Measurements from ENCODE around the gene RTKN2. TPM values are rescaled to one million over a fixed set of nuclear protein-coding genes. Genes with fewer than 3 reads are reported as not detected.

Gene RTKN2
- polyA plus RNA-seq, 3 donors: 0.07 to 0.08 TPM; not detected in 1

DNA sequence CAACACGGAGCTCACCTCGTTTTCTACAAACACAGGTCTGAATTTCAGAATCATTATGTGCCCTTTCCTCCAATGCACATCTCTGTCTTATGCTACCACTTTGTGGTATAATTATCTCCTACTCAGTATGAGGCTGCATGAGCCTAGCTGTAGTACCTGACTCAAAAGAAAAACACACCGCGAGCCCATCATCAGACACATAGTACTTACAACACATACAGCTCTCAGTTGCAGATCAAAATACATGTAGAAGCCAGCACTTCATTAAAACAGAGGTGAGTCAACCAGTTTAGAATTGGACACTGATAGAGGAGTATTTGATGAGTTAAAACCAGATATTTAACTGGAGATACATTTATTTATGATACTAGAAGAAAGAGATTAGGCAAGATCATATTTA is 1.4 kb upstream of the RTKN2 start:
- Histone ChIP-seq H3K79me2 (ENCODE audit: insufficient read depth, low read length) (no peaks in the 10 kb centered on the region), H3K27me3 (ENCODE audit: control insufficient read depth in 2 of 2, insufficient read depth in 2 of 2, low read length in 2 of 2) (peaks cover 8 to 37% of the 10 kb centered on the region in 2 donors), H3K4me3 (replicated peaks in 1 of 3; ENCODE audit: low read depth in 2 of 3, low read length in 3 of 3) (no peak overlapping the region), H2AFZ (ENCODE audit: insufficient read depth, low read depth, low read length, poor library complexity, severe bottlenecking) (no peak overlapping the region), H3K36me3 (replicated peaks in 1 of 2; ENCODE audit: control insufficient read depth in 1 of 2, insufficient read depth in 2 of 2, low read length in 2 of 2) (no peaks in the 10 kb centered on the region), H3K9me3 (replicated peaks in 1 of 2; ENCODE audit: control insufficient read depth in 1 of 2, insufficient read depth in 1 of 2, low read length in 2 of 2) (no peaks in the 10 kb centered on the region), H4K20me1 (ENCODE audit: insufficient read depth, low read length) (no peaks in the 10 kb centered on the region), H3K27ac (ENCODE audit: low read depth in 1 of 2, low read length in 2 of 2) (no peak overlapping the region), H3K4me2 (replicated peaks; ENCODE audit: extremely low read depth, low read length, poor library complexity, severe bottlenecking) (no peak overlapping the region), H3K9ac (ENCODE audit: insufficient read depth, low read length, poor library complexity, severe bottlenecking) (no peak overlapping the region), H3K4me1 (ENCODE audit: control insufficient read depth in 1 of 2, insufficient read depth in 2 of 2, low read length in 2 of 2) (peaks cover 13 to 18% of the 10 kb centered on the region in 2 donors)
- Mint-ChIP-seq H3K27ac (no peak overlapping the region), H3K27me3 (ENCODE audit: low read depth in 3 of 3) (peaks cover 14 to 29% (median 18%) of the 10 kb centered on the region in 3 donors), H3K4me3 (peak overlapping the region in 1 of 2 donors; percentile 14), H3K4me1 (peaks cover 17% of the 10 kb centered on the region), H3K9me3 (peaks cover 0 to 3% (median 0%) of the 10 kb centered on the region in 7 donors), H3K36me3 (peaks cover 0 to 1% of the 10 kb centered on the region in 2 donors)
- intact Hi-C loops (cut with micrococcal nuclease): no loop called here
- TF ChIP-seq, protein P1, sequence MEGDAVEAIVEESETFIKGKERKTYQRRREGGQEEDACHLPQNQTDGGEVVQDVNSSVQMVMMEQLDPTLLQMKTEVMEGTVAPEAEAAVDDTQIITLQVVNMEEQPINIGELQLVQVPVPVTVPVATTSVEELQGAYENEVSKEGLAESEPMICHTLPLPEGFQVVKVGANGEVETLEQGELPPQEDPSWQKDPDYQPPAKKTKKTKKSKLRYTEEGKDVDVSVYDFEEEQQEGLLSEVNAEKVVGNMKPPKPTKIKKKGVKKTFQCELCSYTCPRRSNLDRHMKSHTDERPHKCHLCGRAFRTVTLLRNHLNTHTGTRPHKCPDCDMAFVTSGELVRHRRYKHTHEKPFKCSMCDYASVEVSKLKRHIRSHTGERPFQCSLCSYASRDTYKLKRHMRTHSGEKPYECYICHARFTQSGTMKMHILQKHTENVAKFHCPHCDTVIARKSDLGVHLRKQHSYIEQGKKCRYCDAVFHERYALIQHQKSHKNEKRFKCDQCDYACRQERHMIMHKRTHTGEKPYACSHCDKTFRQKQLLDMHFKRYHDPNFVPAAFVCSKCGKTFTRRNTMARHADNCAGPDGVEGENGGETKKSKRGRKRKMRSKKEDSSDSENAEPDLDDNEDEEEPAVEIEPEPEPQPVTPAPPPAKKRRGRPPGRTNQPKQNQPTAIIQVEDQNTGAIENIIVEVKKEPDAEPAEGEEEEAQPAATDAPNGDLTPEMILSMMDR (IDR thresholded peaks at IDR 0.05): no peak
- DNase-seq: no peak
- 100% methylated on average over 2 of the region's 4 CpGs for WGBS (ENCODE audit: insufficient coverage)

DNA sequence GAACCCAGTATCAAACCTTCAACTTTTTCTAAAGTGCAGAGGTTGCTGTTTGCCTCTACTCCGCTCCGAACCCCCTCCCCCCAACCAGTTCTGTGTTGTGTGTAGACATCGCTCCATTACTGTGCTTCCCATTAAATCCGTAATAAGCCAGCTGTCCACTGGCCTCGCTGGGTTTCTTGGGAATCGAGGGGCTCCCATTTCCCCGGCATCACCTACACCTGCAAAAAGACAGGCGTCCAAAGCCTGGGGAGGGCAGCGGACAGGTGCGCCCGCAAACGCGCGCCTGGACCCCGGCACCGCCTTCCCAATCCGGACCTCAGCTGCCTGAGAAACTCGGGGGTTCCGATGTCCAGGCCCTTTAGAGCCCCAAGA is 631 bp downstream of the RTKN2 start:
- H3K27me3 Mint-ChIP-seq (ENCODE audit: low read depth in 3 of 3): peaks cover 14 to 29% (median 18%) of the 10 kb centered on the region in 3 donors
- H3K4me3 Mint-ChIP-seq: peak overlapping the region; percentile 86 to 93
- peak overlapping the region; percentile 87 for H2AFZ ChIP-seq (ENCODE audit: insufficient read depth, low read depth, low read length, poor library complexity, severe bottlenecking)
- no peak overlapping the region for H3K27ac Mint-ChIP-seq
- 3% methylated on average over 17 of the region's 19 CpGs for WGBS (ENCODE audit: insufficient coverage)
- H3K4me2 ChIP-seq (replicated peaks; ENCODE audit: extremely low read depth, low read length, poor library complexity, severe bottlenecking): peak overlapping the region; percentile 94
- peaks cover 19% of the 10 kb centered on the region for H3K4me1 Mint-ChIP-seq
- TF ChIP-seq, protein P1 (IDR thresholded peaks at IDR 0.05): no peak
- no peaks in the 10 kb centered on the region for H3K9me3 Mint-ChIP-seq
- intact Hi-C loops (cut with micrococcal nuclease): no loop called here
- peaks cover 0 to 1% of the 10 kb centered on the region in 2 donors for H3K36me3 Mint-ChIP-seq
- H3K36me3 ChIP-seq (replicated peaks in 1 of 2; ENCODE audit: control insufficient read depth in 1 of 2, insufficient read depth in 2 of 2, low read length in 2 of 2): no peaks in the 10 kb centered on the region
- H3K4me3 ChIP-seq (replicated peaks in 1 of 3; ENCODE audit: low read depth in 2 of 3, low read length in 3 of 3): peak overlapping the region; percentile 63 to 83 (median 79)
- H3K27ac ChIP-seq (ENCODE audit: low read depth in 1 of 2, low read length in 2 of 2): no peak overlapping the region
- DNase-seq: no peak
- H3K9me3 ChIP-seq (replicated peaks in 1 of 2; ENCODE audit: control insufficient read depth in 1 of 2, insufficient read depth in 1 of 2, low read length in 2 of 2): no peaks in the 10 kb centered on the region
- no peaks in the 10 kb centered on the region for H3K79me2 ChIP-seq (ENCODE audit: insufficient read depth, low read length)
- H4K20me1 ChIP-seq (ENCODE audit: insufficient read depth, low read length): no peaks in the 10 kb centered on the region
- peaks cover 8 to 37% of the 10 kb centered on the region in 2 donors for H3K27me3 ChIP-seq (ENCODE audit: control insufficient read depth in 2 of 2, insufficient read depth in 2 of 2, low read length in 2 of 2)
- peak overlapping the region; percentile 60 for H3K9ac ChIP-seq (ENCODE audit: insufficient read depth, low read length, poor library complexity, severe bottlenecking)
- peaks cover 13 to 18% of the 10 kb centered on the region in 2 donors for H3K4me1 ChIP-seq (ENCODE audit: control insufficient read depth in 1 of 2, insufficient read depth in 2 of 2, low read length in 2 of 2)

Measured in CD14-positive monocyte (primary cell).